Ovary (tissue), 9 donors: Measurements from ENCODE around the gene AKAP12. TPM values are rescaled to one million over a fixed set of nuclear protein-coding genes. Genes with fewer than 3 reads are reported as not detected.
A peak's percentile ranks its signal among the peaks of the same experiment; 100 is the strongest.

ENCODE experiments used
- DNase-seq, 5 donors: peaks; one replicate each; pipeline ENCODE4 v3.0.0-alpha.2; 2019 to 2020
- H3K27ac ChIP-seq, 2 donors: fragments of 200-600 bp; one replicate each; pipeline versions ENCODE4 v1.5.1 to v1.8.0; 2019 to 2022
- H3K27me3 ChIP-seq: fragments of 200-600 bp; one replicate; pipeline ENCODE4 v1.8.0; 2022
- H3K36me3 ChIP-seq: fragments of 200-600 bp; sonication (generic); one replicate; pipeline ENCODE4 v1.5.1; 2019
- H3K4me1 ChIP-seq: one replicate; pipeline ENCODE4 v1.8.1; 2013; ENCODE audit warnings: mild to moderate bottlenecking, moderate library complexity; ENCODE audit not compliant: insufficient read depth
- H3K4me3 ChIP-seq: fragments of 200-600 bp; sonication (generic); one replicate; pipeline ENCODE4 v1.5.1; 2017
- H3K9me3 ChIP-seq, 2 donors: fragments of 200-600 bp in 1 of 2; sonication (generic) in 1 of 2; one replicate each; pipeline versions ENCODE4 v1.5.1 to v1.8.1; 2013 to 2019; ENCODE audit warnings: mild to moderate bottlenecking in 1 of 2, moderate library complexity in 1 of 2
- EP300 ChIP-seq: sonication (generic); formaldehyde crosslinking; IDR thresholded peaks from one replicate; pipeline ENCODE4 v1.6.1; 2017; ENCODE audit warnings: antibody characterized with exemption
- POLR2A ChIP-seq: fragments of 450-650 bp; IDR thresholded peaks from one replicate; pipeline ENCODE4 v1.6.1; 2017; ENCODE audit warnings: antibody characterized with exemption, mild to moderate bottlenecking, moderate library complexity
- WGBS, 3 donors: extraction: QIAGEN DNeasy Blood & Tissue Kit in 1 of 3; methylation state at CpG; one replicate each; pipeline versions ENCODE4 v1.1.5 to v1.1.7; 2013 to 2017; 5-methylcytosine and 5-hydroxymethylcytosine counted together
- intact Hi-C, 4 donors: fragments of 100-400 bp; cut with DNase I; formaldehyde crosslinking; loops; one replicate each; pipeline versions ENCODE4 v1.11.0 to v1.15.1; 2022 to 2023
- polyA plus RNA-seq, 2 donors: library from polyadenylated mRNA; stranded (reverse); fragments of 200-250 nt in 1 of 2; fragments of 350-450 nt in 1 of 2; fragmentation: Illumina TruSeq in 1 of 2; extraction: RNeasy Lipid Tissue Mini Kit (QIAGEN cat#74804) in 1 of 2; gene quantifications; one replicate each; pipeline ENCODE4 v1.2.3, GENCODE V29; 2013 to 2014
- total RNA-seq, 7 donors: library from RNA; depleted of rRNA in 2 of 7; stranded (reverse); fragments of >200 nt in 2 of 7; fragmentation: NEBNext Ultra II Directional in 3 of 7; extraction: Animal tissue kit (Norgen Biotek cat#: 25700) in 3 of 7; gene quantifications; one replicate each; pipeline versions ENCODE4 v1.1.0 to v1.2.4, GENCODE V29; 2016 to 2023
- TF ChIP-seq, protein P1 (sequence below), 3 donors: fragments of 450-650 bp in 2 of 3; fragments of 200-600 bp in 1 of 3; IDR thresholded peaks; one replicate each; pipeline versions ENCODE4 v1.5.1 to v1.8.0; 2016 to 2022; ENCODE audit warnings: antibody characterized with exemption in 3 of 3, mild to moderate bottlenecking in 1 of 3
- donor health status: DM: no; HTN: no; CAD: no; lungs with moderate emphysema.
- donor health status: DM: no; HTN: no; CAD: no.
- donor health status: Bipolar disorder and iron deficiency.
- donor health status: DM: yes; HTN: yes; CAD: no.
- donor health status: DM: no; HTN: no; CAD: no.
- donor health status: DM: yes; HTN: yes; CAD: no.

Gene AKAP12
- total and polyA plus RNA-seq, 9 donors, result 67.2 to 246 (median 125) TPM

DNA sequence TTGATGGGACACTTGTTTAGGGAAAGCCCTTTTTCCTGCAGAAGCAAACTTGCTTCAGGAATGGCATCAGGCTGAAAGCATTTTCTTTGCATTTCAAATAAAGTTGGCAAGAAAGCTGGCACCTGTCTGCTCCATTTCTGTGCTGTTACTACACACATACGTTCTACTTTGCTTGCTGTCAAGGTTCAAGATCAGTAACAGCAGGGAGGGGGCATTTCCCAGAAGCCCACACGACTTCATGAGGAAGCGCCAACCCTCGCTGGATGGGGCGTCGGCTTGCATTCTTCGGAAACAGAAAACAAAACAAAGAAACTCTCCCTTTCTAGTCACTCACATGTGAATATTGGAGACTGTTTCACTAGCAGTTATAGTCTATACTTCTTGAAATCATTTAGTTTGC is 46.4 kb downstream of the AKAP12 start:
- H3K4me3 ChIP-seq, result no peak overlapping the region
- no peaks in the 10 kb centered on the region for H3K27me3 ChIP-seq
- H3K4me1 ChIP-seq, result peaks cover 28% of the 10 kb centered on the region
- 4 to 20% (median 8%) methylated on average over 7 of the region's 7 CpGs for WGBS, 3 donors
- peak in 3 of 5 donors; percentile 28 to 69 (median 52) for DNase-seq
- no peaks in the 10 kb centered on the region for H3K36me3 ChIP-seq
- TF ChIP-seq, protein P1, sequence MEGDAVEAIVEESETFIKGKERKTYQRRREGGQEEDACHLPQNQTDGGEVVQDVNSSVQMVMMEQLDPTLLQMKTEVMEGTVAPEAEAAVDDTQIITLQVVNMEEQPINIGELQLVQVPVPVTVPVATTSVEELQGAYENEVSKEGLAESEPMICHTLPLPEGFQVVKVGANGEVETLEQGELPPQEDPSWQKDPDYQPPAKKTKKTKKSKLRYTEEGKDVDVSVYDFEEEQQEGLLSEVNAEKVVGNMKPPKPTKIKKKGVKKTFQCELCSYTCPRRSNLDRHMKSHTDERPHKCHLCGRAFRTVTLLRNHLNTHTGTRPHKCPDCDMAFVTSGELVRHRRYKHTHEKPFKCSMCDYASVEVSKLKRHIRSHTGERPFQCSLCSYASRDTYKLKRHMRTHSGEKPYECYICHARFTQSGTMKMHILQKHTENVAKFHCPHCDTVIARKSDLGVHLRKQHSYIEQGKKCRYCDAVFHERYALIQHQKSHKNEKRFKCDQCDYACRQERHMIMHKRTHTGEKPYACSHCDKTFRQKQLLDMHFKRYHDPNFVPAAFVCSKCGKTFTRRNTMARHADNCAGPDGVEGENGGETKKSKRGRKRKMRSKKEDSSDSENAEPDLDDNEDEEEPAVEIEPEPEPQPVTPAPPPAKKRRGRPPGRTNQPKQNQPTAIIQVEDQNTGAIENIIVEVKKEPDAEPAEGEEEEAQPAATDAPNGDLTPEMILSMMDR (IDR thresholded peaks at IDR 0.05), result no peak
- TF ChIP-seq EP300, result no peak
- no peaks in the 10 kb centered on the region for H3K9me3 ChIP-seq
- intact Hi-C loops, result no loop called here
- peak overlapping the region in 1 of 2 donors; percentile 23 for H3K27ac ChIP-seq

DNA sequence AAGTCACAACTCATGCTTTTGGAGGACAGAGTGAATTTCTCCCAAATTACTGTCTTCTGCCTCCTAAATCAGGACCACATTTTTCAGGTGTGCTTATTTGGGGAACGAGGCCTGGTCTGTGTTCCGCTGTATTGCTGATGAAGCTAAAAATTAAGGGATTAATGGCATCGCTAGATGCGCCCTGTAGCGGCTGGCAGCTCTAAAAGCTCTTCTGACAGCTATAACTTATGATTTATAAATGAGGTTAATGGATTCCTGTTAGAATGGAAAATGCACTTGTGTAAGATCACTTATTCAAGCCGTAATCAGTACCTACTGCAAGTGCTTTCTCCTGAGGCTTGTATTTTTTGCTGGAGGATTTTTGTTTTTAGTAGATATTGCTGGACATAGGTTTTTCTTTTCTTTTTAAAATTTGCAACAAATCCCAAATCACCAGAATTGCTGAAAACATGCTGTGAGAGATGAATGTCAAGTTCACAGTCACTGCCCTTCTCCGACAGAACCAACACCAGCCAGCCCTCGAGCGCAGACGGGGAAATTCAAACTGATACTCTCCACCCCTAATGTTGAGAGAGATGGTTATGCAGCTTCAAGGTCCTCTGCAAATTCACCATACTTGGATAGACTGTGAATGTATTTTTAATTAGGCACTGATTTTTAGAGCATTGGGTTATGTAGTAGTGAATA is 49.1 kb downstream of the AKAP12 start:
- Histone ChIP-seq H3K4me3 (no peak overlapping the region), H3K27me3 (no peaks in the 10 kb centered on the region), H3K4me1 (peaks cover 32% of the 10 kb centered on the region), H3K9me3 (no peaks in the 10 kb centered on the region), H3K36me3 (no peaks in the 10 kb centered on the region), H3K27ac (no peak overlapping the region)
- TF ChIP-seq, protein P1 (IDR thresholded peaks at IDR 0.05), result no peak
- no peak for TF ChIP-seq EP300
- no peak for TF ChIP-seq POLR2A
- intact Hi-C loops, result no loop called here
- DNase-seq, result no peak
- 82 to 91% (median 83%) methylated on average over 10 of the region's 10 CpGs for WGBS, 3 donors

DNA sequence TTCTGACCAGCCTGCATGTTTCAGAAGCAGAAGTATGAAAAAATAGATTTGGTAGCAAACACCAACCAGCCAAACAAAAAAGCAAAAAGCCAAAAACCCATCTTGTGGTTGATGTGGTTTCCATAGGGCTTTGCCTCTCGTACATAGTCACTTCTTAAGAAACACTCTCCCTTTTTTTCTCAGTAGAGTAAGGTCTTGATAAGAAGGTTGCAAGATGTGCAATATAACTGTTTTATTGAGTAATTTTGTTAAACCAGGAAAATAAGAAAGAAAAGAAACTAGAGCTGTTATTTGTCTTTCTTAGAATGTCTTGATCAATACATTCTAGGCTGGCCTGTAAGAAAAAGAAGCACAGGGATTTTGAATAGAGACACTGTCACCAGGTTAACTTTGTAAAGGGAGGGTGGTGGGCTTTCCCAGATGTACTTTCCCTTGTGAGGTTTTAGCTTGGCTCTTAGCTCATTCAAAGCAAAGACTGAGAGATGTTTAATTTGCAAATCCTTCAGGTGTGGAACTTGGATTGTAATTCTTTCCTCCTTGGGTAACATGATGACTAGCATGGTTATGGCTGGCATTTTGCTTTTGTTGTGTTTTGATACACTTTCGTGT is 49.7 kb downstream of the AKAP12 start:
- H3K4me3 ChIP-seq, result no peak overlapping the region
- no peaks in the 10 kb centered on the region for H3K36me3 ChIP-seq
- H3K4me1 ChIP-seq, result peaks cover 34% of the 10 kb centered on the region
- no peaks in the 10 kb centered on the region for H3K9me3 ChIP-seq
- WGBS, 3 donors, result 73 to 86% (median 74%) methylated on average over 2 of the region's 2 CpGs
- no peak for DNase-seq
- no peaks in the 10 kb centered on the region for H3K27me3 ChIP-seq
- TF ChIP-seq, protein P1 (IDR thresholded peaks at IDR 0.05), result no peak
- TF ChIP-seq EP300, result no peak
- no peak for TF ChIP-seq POLR2A
- H3K27ac ChIP-seq, result no peak overlapping the region
- intact Hi-C loops, result no loop called here

DNA sequence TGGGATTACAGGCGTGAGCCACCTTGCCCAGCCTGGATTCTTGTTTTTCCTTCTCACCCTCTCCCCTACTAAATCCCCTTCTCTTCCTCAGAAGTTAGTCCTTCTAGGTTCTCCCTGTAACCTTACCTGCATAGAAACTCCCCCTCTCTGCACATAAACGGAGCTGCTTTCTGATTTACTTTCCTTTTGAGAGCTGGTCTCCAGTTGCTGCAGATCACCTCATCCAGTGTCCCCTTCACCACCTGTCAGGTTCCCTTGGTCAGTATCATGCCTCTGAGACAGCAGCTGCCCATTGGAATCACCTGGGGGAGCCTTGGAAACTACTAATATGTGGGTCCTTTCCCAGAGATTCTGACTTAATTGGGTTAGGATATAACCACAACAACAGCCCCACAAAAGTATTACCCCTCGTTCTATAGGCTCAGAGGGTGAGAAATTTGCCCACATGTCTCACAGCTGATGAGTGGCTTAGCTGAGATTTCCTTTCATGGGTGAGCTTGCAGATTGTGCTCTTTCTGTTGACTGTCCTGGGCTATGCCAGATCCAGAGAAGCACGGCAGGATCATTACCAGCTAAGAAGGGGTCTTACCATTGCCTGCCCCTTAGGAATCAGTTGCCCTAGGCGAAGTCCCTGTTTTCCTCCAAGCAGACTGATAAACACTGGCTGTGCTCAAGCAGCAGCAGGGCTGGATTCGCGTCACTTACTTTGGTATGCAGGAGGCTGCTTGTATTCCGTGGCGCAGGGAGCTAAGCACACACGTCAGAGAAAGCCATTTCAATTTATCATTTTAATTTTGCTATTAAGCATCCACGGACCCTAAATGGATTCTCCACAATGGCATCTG is 51.3 kb downstream of the AKAP12 start:
- DNase-seq, result peak; percentile 60 to 83 (median 71)
- Histone ChIP-seq H3K27ac (peak overlapping the region; percentile 57 to 65), H3K9me3 (no peaks in the 10 kb centered on the region), H3K27me3 (no peaks in the 10 kb centered on the region), H3K4me3 (no peak overlapping the region), H3K36me3 (no peaks in the 10 kb centered on the region), H3K4me1 (peaks cover 26% of the 10 kb centered on the region)
- TF ChIP-seq EP300 (peak; percentile 15), POLR2A (no peak)
- TF ChIP-seq, protein P1 (IDR thresholded peaks at IDR 0.05), result no peak
- intact Hi-C loops, result no loop called here
- 24 to 27% (median 26%) methylated on average over 11 of the region's 11 CpGs for WGBS, 3 donors
